Endodermal cell (in vitro differentiated cells): ENCODE data around the gene MBLAC1. TPM values are rescaled to one million over a fixed set of nuclear protein-coding genes. Genes with fewer than 3 reads are reported as not detected.

Experiments
- DNase-seq: peaks from one replicate; pipeline ENCODE4 v3.0.0-alpha.2; 2017
- H3K27ac ChIP-seq: 2 replicates; pipeline ENCODE4 v1.5.1; 2013; ENCODE audit warnings: mild to moderate bottlenecking, low read depth, low read length, moderate library complexity
- H3K27me3 ChIP-seq: 2 replicates; pipeline ENCODE4 v1.6.1; 2013; ENCODE audit warnings: mild to moderate bottlenecking, low read length, moderate library complexity; ENCODE audit not compliant: insufficient read depth, control insufficient read depth, poor library complexity, severe bottlenecking
- H3K36me3 ChIP-seq: 2 replicates; pipeline ENCODE4 v1.7.0; 2013; ENCODE audit warnings: mild to moderate bottlenecking, low read length, moderate library complexity; ENCODE audit not compliant: control insufficient read depth, insufficient read depth
- H3K4me1 ChIP-seq: one replicate; pipeline ENCODE4 v1.7.0; 2013; ENCODE audit warnings: low read length; ENCODE audit not compliant: control insufficient read depth, insufficient read depth
- H3K4me3 ChIP-seq: 2 replicates; pipeline ENCODE4 v1.5.1; 2013; ENCODE audit warnings: mild to moderate bottlenecking, low read length, moderate library complexity
- H3K9ac ChIP-seq: 2 replicates; pipeline ENCODE4 v1.6.1; 2013; ENCODE audit warnings: mild to moderate bottlenecking, low read length, moderate library complexity; ENCODE audit not compliant: poor library complexity, severe bottlenecking; ENCODE audit errors: extremely low read depth
- H3K9me3 ChIP-seq: 2 replicates; pipeline ENCODE4 v1.6.1; 2013; ENCODE audit warnings: mild to moderate bottlenecking, low read length, moderate library complexity; ENCODE audit not compliant: control insufficient read depth
- H3K27ac Mint-ChIP-seq: 2 replicates; pipeline ENCODE4 v1.8.0; 2020; ENCODE audit warnings: mixed read lengths
- H3K27me3 Mint-ChIP-seq: 2 replicates; pipeline ENCODE4 v1.8.0; 2021; ENCODE audit warnings: mild to moderate bottlenecking, mixed read lengths; ENCODE audit not compliant: insufficient read depth
- H3K36me3 Mint-ChIP-seq: 2 replicates; pipeline ENCODE4 v1.8.0; 2020; ENCODE audit warnings: low read depth, mixed read lengths
- H3K4me1 Mint-ChIP-seq: 2 replicates; pipeline ENCODE4 v1.8.0; 2020; ENCODE audit warnings: mixed read lengths
- H3K4me3 Mint-ChIP-seq: 2 replicates; pipeline ENCODE4 v1.8.0; 2020; ENCODE audit warnings: mild to moderate bottlenecking, moderate library complexity, mixed read lengths
- H3K9me3 Mint-ChIP-seq: 2 replicates; pipeline ENCODE4 v1.8.0; 2020; ENCODE audit warnings: mild to moderate bottlenecking, mixed read lengths
- WGBS, 2 experiments: methylation state at CpG; one replicate each; pipeline versions ENCODE4 v1.1.5 to v1.1.7; 2013; ENCODE audit warnings: missing lambda C conversion rate in 2 of 2, mixed read lengths in 1 of 2; ENCODE audit not compliant: insufficient coverage in 1 of 2, insufficient read length in 1 of 2; 5-methylcytosine and 5-hydroxymethylcytosine counted together
- total RNA-seq, 2 donors: library from RNA; stranded (reverse); fragmentation: NEBNext Ultra II Directional in 1 of 2; extraction: Animal tissue kit (Norgen Biotek cat#: 25700) in 1 of 2; gene quantifications; 2 replicates in 1 of 2; 3 replicates in 1 of 2; pipeline ENCODE4 v1.2.1, GENCODE V29; 2021
- TF ChIP-seq, protein P1 (sequence below): fragments of 200-600 bp; sonication (generic); conservative IDR thresholded peaks from 2 replicates; pipeline ENCODE4 v1.5.0; 2021; ENCODE audit warnings: antibody characterized with exemption, mild to moderate bottlenecking

The MBLAC1 gene
- total RNA-seq, 2 donors from 2014 or later: 1.3 to 1.4 TPM

DNA sequence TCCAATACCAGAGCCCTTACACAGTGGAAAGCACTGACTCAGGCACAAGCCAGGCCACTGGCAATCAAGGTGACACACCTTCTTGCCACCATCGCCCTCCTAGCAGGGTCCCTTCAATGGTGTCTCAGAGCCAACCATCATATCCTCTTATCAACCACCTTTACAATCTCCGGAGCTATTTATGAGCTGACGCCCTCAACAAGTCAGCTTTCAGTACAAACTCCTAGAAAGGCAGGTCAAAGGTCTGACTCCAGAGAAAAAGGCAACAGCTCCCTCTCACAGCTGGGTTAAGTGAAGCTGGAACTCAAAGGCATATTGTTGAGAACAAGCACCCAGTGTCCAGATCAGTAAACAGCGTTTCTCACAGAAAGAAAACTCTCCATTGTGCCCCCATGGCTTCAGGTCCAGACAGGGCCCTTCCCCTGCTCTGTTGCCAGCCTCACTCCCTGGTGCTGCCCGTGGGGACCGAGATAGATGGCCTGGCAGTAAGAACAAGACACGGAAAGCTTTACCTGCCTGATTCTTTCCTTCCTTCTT, 47.7 kb upstream of the MBLAC1 start:
- peaks cover 64% of the 10 kb centered on the region for H3K36me3 Mint-ChIP-seq
- DNase-seq: no peak
- WGBS, 2 experiments: 94 to 97% methylated on average over 6 to 7 of the region's 7 CpGs
- peaks cover 15% of the 10 kb centered on the region for H3K4me1 Mint-ChIP-seq
- TF ChIP-seq, protein P1, sequence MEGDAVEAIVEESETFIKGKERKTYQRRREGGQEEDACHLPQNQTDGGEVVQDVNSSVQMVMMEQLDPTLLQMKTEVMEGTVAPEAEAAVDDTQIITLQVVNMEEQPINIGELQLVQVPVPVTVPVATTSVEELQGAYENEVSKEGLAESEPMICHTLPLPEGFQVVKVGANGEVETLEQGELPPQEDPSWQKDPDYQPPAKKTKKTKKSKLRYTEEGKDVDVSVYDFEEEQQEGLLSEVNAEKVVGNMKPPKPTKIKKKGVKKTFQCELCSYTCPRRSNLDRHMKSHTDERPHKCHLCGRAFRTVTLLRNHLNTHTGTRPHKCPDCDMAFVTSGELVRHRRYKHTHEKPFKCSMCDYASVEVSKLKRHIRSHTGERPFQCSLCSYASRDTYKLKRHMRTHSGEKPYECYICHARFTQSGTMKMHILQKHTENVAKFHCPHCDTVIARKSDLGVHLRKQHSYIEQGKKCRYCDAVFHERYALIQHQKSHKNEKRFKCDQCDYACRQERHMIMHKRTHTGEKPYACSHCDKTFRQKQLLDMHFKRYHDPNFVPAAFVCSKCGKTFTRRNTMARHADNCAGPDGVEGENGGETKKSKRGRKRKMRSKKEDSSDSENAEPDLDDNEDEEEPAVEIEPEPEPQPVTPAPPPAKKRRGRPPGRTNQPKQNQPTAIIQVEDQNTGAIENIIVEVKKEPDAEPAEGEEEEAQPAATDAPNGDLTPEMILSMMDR: no peak
- Histone ChIP-seq H3K9me3 (peaks cover 46% of the 10 kb centered on the region), H3K27ac (no peak overlapping the region), H3K27me3 (no peaks in the 10 kb centered on the region), H3K4me1 (peaks cover 5% of the 10 kb centered on the region), H3K36me3 (peaks cover 61% of the 10 kb centered on the region), H3K4me3 (peak overlapping the region; percentile 99), H3K9ac (no peak overlapping the region)
- H3K9me3 Mint-ChIP-seq: peaks cover 44% of the 10 kb centered on the region
- H3K27ac Mint-ChIP-seq: peak overlapping the region; percentile 82
- peak overlapping the region; percentile 95 for H3K4me3 Mint-ChIP-seq
- no peaks in the 10 kb centered on the region for H3K27me3 Mint-ChIP-seq

DNA sequence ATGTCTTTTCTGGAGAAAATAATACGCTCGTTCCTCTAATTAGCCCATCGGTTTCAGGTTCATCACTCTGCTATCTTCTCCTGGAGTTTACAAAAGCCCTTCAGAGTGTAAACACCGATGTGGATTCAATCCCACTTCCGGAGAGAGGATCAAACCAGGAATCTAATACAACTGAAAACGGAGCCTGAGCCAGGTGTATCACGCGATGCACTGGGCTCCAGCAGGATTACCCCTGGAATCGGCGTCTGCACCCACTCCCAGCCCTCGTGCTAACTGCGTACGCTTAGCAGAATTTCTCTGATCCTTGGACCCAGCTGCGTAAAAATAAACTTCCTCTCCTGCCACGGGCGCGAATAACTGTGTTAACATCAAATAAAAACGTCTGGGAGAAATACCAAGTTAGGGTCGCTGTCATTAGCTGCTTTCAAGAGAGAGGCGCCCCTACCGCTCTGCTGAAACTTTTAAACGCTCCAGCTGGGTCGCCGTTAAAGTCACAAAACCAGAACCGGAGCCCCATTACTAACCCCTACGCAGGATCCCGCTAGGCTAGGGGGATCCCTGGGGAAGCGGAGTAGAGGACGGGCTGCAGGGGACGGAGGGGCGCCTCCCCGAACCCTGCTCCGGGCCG, 45.7 kb upstream of the MBLAC1 start:
- peaks cover 45% of the 10 kb centered on the region for H3K36me3 Mint-ChIP-seq
- H3K27me3 ChIP-seq: no peaks in the 10 kb centered on the region
- 2 to 5% methylated on average over 19 to 34 of the region's 34 CpGs for WGBS, 2 experiments

DNA sequence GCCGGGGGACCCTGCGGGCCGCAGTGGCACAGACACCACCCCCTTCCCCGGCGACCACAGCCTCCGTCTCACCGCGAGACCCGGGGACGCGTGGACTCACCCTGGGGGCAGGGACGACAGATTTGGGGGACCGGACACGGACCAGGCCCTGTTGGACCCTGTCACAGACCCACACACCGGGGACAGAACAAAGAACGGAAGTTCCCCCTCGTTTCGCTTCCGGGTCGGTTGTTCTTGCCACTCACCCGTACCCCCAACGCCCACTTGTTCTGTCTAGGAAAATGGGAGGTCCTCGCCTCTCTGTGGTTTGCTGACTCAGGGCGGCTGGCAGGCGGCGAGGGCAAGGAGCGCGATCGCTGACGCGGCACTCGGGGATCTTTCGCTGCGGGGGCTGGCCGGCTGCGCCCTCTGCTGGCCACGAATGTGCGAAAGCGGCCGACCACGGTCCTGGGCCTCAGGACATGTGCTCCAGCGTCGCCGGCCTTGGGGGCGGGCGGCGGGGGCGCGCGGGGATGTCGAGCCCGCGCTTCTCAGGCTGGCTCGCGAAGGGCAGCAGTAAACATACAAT, 45.1 kb upstream of the MBLAC1 start, which contains the start of gene ZNF3:
ZNF3 (minus strand) TSS at position 189 of the 568 bp plus-strand sequence. CDS start 4,366 bp downstream, outside the sequence.
- H3K36me3 Mint-ChIP-seq: peaks cover 39% of the 10 kb centered on the region
- H3K9me3 Mint-ChIP-seq: peaks cover 18% of the 10 kb centered on the region
- H3K27me3 ChIP-seq: no peaks in the 10 kb centered on the region
- peaks cover 15% of the 10 kb centered on the region for H3K4me1 Mint-ChIP-seq
- 0% methylated on average over 22 to 55 of the region's 55 CpGs for WGBS, 2 experiments
- H3K27me3 Mint-ChIP-seq: no peaks in the 10 kb centered on the region
- H3K27ac Mint-ChIP-seq: peak within 1 kb of the TSS; percentile 98
- peak; percentile 100 for DNase-seq
- TF ChIP-seq, protein P1: peak; percentile 98
- peak within 1 kb of the TSS; percentile 99 for H3K9ac ChIP-seq
- peak within 1 kb of the TSS; percentile 95 for H3K4me3 Mint-ChIP-seq
- H3K27ac ChIP-seq: peak within 1 kb of the TSS; percentile 95
- peaks cover 5% of the 10 kb centered on the region for H3K4me1 ChIP-seq
- H3K9me3 ChIP-seq: peaks cover 20% of the 10 kb centered on the region
- H3K36me3 ChIP-seq: peaks cover 35% of the 10 kb centered on the region
- peak within 1 kb of the TSS; percentile 99 for H3K4me3 ChIP-seq

More for the DNA sequence above, 45.7 kb upstream of the MBLAC1 start:
- H3K9ac ChIP-seq: peak overlapping the region; percentile 99
- TF ChIP-seq, protein P1: no peak
- peak overlapping the region; percentile 95 for H3K4me3 Mint-ChIP-seq
- no peaks in the 10 kb centered on the region for H3K27me3 Mint-ChIP-seq
- DNase-seq: peak; percentile 66
- peak overlapping the region; percentile 99 for H3K4me3 ChIP-seq
- H3K9me3 Mint-ChIP-seq: peaks cover 24% of the 10 kb centered on the region
- peaks cover 41% of the 10 kb centered on the region for H3K36me3 ChIP-seq
- peaks cover 26% of the 10 kb centered on the region for H3K9me3 ChIP-seq
- H3K27ac ChIP-seq: peak overlapping the region; percentile 95
- H3K27ac Mint-ChIP-seq: peak overlapping the region; percentile 98
- peaks cover 5% of the 10 kb centered on the region for H3K4me1 ChIP-seq
- peaks cover 15% of the 10 kb centered on the region for H3K4me1 Mint-ChIP-seq
